GM19467 (cell line): ENCODE data around the gene ANTXR2.
"Not testable (repeated sequence)": the region's sequence is repeated elsewhere in the genome, so short reads cannot be mapped to it uniquely, and the experiment has no call there.

Experiments
- ATAC-seq: cut with Tn5 transposase; IDR thresholded peaks from one replicate; pipeline ENCODE4 v1.9.1; 2021; ENCODE audit warnings: mild to moderate bottlenecking, moderate library complexity; ENCODE audit not compliant: unreplicated experiment

Gene ANTXR2

GRCh38 chr4:79993476-79993875 lies 79.6 kb downstream of the ANTXR2 start:
- ATAC-seq, result no peak

GRCh38 chr4:79991601-79992000 lies 81.4 kb downstream of the ANTXR2 start:
- no peak for ATAC-seq

GRCh38 chr4:79991100-79991499 lies 81.9 kb downstream of the ANTXR2 start:
- not testable (repeated sequence) for ATAC-seq

- no peak for ATAC-seq
Observed at GRCh38 chr4:79987401-79987800, 85.6 kb downstream of the ANTXR2 start.

- ATAC-seq, result no peak
Observed at GRCh38 chr4:79983431-79983830, 89.6 kb downstream of the ANTXR2 start.

GRCh38 chr4:79982601-79983322 lies 90.3 kb downstream of the ANTXR2 start:
- ATAC-seq, result no peak

GRCh38 chr4:79980448-79980847 lies 92.6 kb downstream of the ANTXR2 start:
- no peak for ATAC-seq

GRCh38 chr4:79979785-79980437 lies 93.1 kb downstream of the ANTXR2 start:
- ATAC-seq, result no peak

- no peak for ATAC-seq
Observed at GRCh38 chr4:79977131-79977840, 95.7 kb downstream of the ANTXR2 start.

- ATAC-seq, result no peak
Observed at GRCh38 chr4:79964400-79965211, 108.4 kb downstream of the ANTXR2 start.

GRCh38 chr4:79964020-79964399 lies 109.0 kb downstream of the ANTXR2 start:
- ATAC-seq, result no peak

- no peak for ATAC-seq
Observed at GRCh38 chr4:79959652-79960051, 113.4 kb downstream of the ANTXR2 start.

GRCh38 chr4:79958466-79959264 lies 114.4 kb downstream of the ANTXR2 start:
- ATAC-seq, result no peak

- ATAC-seq, result no peak
Observed at GRCh38 chr4:79949178-79949577, 123.9 kb downstream of the ANTXR2 start.

GRCh38 chr4:79948739-79949138 lies 124.3 kb downstream of the ANTXR2 start:
- ATAC-seq, result no peak

- no peak for ATAC-seq
Observed at GRCh38 chr4:79948261-79948660, 124.8 kb downstream of the ANTXR2 start.

GRCh38 chr4:79947386-79947785 lies 125.6 kb downstream of the ANTXR2 start:
- ATAC-seq, result no peak

- no peak for ATAC-seq
Observed at GRCh38 chr4:79935274-79935673, 137.8 kb downstream of the ANTXR2 start.

GRCh38 chr4:79934660-79935059 lies 138.4 kb downstream of the ANTXR2 start:
- no peak for ATAC-seq

- no peak for ATAC-seq
Observed at GRCh38 chr4:79927931-79928330, 145.1 kb downstream of the ANTXR2 start.
